ENCODE results near the gene PCSK6. TPM values are rescaled to one million over a fixed set of nuclear protein-coding genes. Genes with fewer than 3 reads are reported as not detected.

PCSK6 gene
- total RNA-seq, 1 experiment from 2014 or later = 69.5 TPM

DNA sequence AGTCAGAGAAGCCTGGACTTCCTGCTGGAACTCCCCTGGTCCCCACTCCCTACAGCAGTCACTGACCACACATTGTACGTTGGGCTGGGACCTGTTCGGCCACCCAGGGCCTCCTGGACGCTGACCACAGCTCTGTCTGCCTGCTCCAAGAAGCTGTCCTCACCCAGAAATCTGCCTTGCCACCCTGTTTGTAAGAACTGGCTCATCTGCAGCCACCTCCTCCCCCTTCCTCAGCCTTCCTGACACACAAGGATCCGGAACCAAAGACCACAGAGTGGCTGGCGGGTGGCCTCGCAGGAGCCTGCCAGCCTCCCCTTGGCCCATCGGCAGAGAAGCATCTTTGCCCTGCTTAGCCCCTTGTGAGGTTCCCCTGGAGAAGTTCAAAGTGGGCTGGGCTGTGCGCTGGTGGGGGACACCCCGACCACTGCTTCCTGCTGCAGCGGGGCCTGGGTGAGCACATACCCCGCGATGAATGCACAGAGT is 91.9 kb downstream of the PCSK6 start:
- Mint-ChIP-seq H3K4me3 (ENCODE audit: unreplicated experiment) (no peak overlapping the region), H3K9me3 (ENCODE audit: unreplicated experiment) (no peaks in the 10 kb centered on the region), H3K27ac (ENCODE audit: unreplicated experiment) (no peak overlapping the region), H3K4me1 (ENCODE audit: low read depth, unreplicated experiment) (no peaks in the 10 kb centered on the region), H3K27me3 (ENCODE audit: insufficient read depth, unreplicated experiment) (no peaks in the 10 kb centered on the region), H3K36me3 (ENCODE audit: insufficient read depth, unreplicated experiment) (peaks cover 16% of the 10 kb centered on the region)
- H3K4me1 ChIP-seq = no peaks in the 10 kb centered on the region
- intact Hi-C loops (cut with micrococcal nuclease; ENCODE audit: unreplicated experiment) = no loop called here
- DNase-seq = no peak
- BruUV-seq (replicated peaks) = no TSS peak
- TF ChIP-seq, protein P1, sequence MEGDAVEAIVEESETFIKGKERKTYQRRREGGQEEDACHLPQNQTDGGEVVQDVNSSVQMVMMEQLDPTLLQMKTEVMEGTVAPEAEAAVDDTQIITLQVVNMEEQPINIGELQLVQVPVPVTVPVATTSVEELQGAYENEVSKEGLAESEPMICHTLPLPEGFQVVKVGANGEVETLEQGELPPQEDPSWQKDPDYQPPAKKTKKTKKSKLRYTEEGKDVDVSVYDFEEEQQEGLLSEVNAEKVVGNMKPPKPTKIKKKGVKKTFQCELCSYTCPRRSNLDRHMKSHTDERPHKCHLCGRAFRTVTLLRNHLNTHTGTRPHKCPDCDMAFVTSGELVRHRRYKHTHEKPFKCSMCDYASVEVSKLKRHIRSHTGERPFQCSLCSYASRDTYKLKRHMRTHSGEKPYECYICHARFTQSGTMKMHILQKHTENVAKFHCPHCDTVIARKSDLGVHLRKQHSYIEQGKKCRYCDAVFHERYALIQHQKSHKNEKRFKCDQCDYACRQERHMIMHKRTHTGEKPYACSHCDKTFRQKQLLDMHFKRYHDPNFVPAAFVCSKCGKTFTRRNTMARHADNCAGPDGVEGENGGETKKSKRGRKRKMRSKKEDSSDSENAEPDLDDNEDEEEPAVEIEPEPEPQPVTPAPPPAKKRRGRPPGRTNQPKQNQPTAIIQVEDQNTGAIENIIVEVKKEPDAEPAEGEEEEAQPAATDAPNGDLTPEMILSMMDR (IDR thresholded peaks at IDR 0.05; ENCODE audit: insufficient read depth in 1 of 2, low read depth in 1 of 2, low read length in 1 of 2, severe bottlenecking in 1 of 2, unreplicated experiment in 1 of 2) = no peak
- POLR2A ChIA-PET = no interaction called here
- no peaks in the 10 kb centered on the region for H3K9me3 ChIP-seq
- H3K27me3 ChIP-seq (replicated peaks; ENCODE audit: control insufficient read depth, insufficient read depth, low read length) = no peaks in the 10 kb centered on the region
- CTCF ChIA-PET = no interaction called here
- no peaks in the 10 kb centered on the region for H3K36me3 ChIP-seq (ENCODE audit: control insufficient read depth, insufficient read depth, low read length)
- H3K4me3 ChIP-seq (ENCODE audit: low read depth, low read length) = no peak overlapping the region

DNA sequence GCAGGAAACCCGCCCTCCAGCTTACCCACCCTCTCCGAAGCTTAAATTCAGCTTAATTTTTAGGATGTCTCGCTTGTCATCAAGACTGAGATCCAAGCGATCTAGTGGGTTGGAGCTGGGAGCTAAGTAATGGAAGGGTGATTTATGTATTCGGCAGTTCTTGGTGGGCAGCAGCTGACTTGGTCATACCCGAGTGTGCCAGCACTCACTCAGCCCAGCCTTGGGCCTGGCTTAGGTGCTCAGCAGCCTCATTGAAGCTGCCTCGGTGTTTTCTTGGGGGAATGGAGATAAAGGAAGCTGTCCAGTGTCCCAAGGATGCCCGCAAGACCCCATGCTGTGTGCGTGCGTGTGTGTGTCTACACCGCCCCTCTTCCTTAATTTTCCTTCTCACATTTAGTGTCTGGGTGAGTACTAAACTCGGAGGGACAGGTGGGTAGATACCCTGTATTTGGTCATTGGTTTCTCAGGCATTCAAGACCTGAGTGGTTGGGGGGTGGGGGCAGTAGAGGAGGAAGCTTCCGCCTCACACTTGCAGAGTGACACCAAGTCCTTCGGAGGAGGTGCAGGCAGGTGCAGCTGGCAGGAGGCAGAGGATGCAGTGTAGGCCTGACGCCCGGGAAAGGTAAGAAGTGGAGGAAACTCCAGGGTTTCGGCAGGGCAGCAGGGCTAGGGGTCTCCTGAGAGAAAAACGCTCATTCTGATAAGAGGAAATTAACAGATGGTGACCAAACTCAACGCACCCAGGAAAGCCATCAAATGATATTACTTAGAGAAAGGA is 92.8 kb downstream of the PCSK6 start:
- TF ChIP-seq, protein P1 (IDR thresholded peaks at IDR 0.05; ENCODE audit: insufficient read depth in 1 of 2, low read depth in 1 of 2, low read length in 1 of 2, severe bottlenecking in 1 of 2, unreplicated experiment in 1 of 2) = no peak
- H3K9me3 ChIP-seq = no peaks in the 10 kb centered on the region
- no peak overlapping the region for H3K4me3 Mint-ChIP-seq (ENCODE audit: unreplicated experiment)
- intact Hi-C loops (cut with micrococcal nuclease; ENCODE audit: unreplicated experiment) = no loop called here
- no peaks in the 10 kb centered on the region for H3K36me3 ChIP-seq (ENCODE audit: control insufficient read depth, insufficient read depth, low read length)
- no TSS peak for BruUV-seq (replicated peaks)
- ChIA-PET POLR2A (no interaction called here), CTCF (no interaction called here)
- H3K4me1 ChIP-seq = no peaks in the 10 kb centered on the region
- no peaks in the 10 kb centered on the region for H3K4me1 Mint-ChIP-seq (ENCODE audit: low read depth, unreplicated experiment)
- H3K36me3 Mint-ChIP-seq (ENCODE audit: insufficient read depth, unreplicated experiment) = peaks cover 22% of the 10 kb centered on the region
- H3K27me3 ChIP-seq (replicated peaks; ENCODE audit: control insufficient read depth, insufficient read depth, low read length) = no peaks in the 10 kb centered on the region
- DNase-seq = no peak
- H3K27me3 Mint-ChIP-seq (ENCODE audit: insufficient read depth, unreplicated experiment) = no peaks in the 10 kb centered on the region
- H3K9me3 Mint-ChIP-seq (ENCODE audit: unreplicated experiment) = no peaks in the 10 kb centered on the region
- H3K27ac Mint-ChIP-seq (ENCODE audit: unreplicated experiment) = no peak overlapping the region
- H3K4me3 ChIP-seq (ENCODE audit: low read depth, low read length) = no peak overlapping the region

DNA sequence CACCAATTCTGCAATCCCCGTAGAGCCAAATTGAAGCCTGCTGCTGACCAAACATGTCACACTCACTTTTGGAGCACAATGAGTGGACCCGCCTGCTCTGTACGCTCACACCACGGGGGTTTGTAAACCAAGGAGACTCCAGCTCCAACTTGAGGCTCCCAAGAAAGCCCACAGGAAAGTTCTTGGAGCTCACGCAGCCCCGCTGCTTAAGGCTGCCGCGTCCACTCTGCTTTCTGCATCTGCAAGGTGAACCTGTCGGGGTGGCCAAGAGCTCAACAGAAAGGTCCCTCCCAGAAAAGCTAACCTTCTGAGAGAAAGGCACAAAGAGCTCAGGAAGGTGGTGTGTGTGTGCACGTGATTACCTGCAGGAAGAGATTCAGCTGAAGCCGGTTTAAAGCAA is 94.9 kb downstream of the PCSK6 start:
- no peak overlapping the region for H3K27ac Mint-ChIP-seq (ENCODE audit: unreplicated experiment)
- Histone ChIP-seq H3K4me1 (no peaks in the 10 kb centered on the region), H3K4me3 (ENCODE audit: low read depth, low read length) (no peak overlapping the region), H3K36me3 (ENCODE audit: control insufficient read depth, insufficient read depth, low read length) (no peaks in the 10 kb centered on the region), H3K9me3 (no peaks in the 10 kb centered on the region), H3K27me3 (replicated peaks; ENCODE audit: control insufficient read depth, insufficient read depth, low read length) (no peaks in the 10 kb centered on the region)
- no peak overlapping the region for H3K4me3 Mint-ChIP-seq (ENCODE audit: unreplicated experiment)
- peaks cover 25% of the 10 kb centered on the region for H3K36me3 Mint-ChIP-seq (ENCODE audit: insufficient read depth, unreplicated experiment)
- BruUV-seq (replicated peaks) = no TSS peak
- TF ChIP-seq, protein P1 (IDR thresholded peaks at IDR 0.05; ENCODE audit: insufficient read depth in 1 of 2, low read depth in 1 of 2, low read length in 1 of 2, severe bottlenecking in 1 of 2, unreplicated experiment in 1 of 2) = no peak
- intact Hi-C loops (cut with micrococcal nuclease; ENCODE audit: unreplicated experiment) = no loop called here
- H3K4me1 Mint-ChIP-seq (ENCODE audit: low read depth, unreplicated experiment) = no peaks in the 10 kb centered on the region
- ChIA-PET CTCF (no interaction called here), POLR2A (no interaction called here)
- H3K27me3 Mint-ChIP-seq (ENCODE audit: insufficient read depth, unreplicated experiment) = no peaks in the 10 kb centered on the region
- no peak for DNase-seq
- no peaks in the 10 kb centered on the region for H3K9me3 Mint-ChIP-seq (ENCODE audit: unreplicated experiment)

Data from Caco-2 (cell line).